ENCODE measurements around the gene CHN1.

CHN1 gene

GRCh38 chr2:174750923-174751441 lies 254.2 kb downstream of the CHN1 start:
- Histone ChIP-seq H3K4me1 (no peaks in the 10 kb centered on the region), H3K27me3 (no peaks in the 10 kb centered on the region), H3K36me3 (no peaks in the 10 kb centered on the region), H3K9me3 (no peaks in the 10 kb centered on the region), H3K4me3 (ENCODE audit: low read depth, low read length) (no peak overlapping the region)
- TF ChIP-seq CTCF (IDR thresholded peaks at IDR 0.05; ENCODE audit: low read depth, low read length) = no peak
- DNase-seq = no peak

GRCh38 chr2:174749793-174750192 lies 255.4 kb downstream of the CHN1 start:
- no peak for TF ChIP-seq CTCF (IDR thresholded peaks at IDR 0.05; ENCODE audit: low read depth, low read length)
- no peaks in the 10 kb centered on the region for H3K9me3 ChIP-seq
- no peak overlapping the region for H3K4me3 ChIP-seq (ENCODE audit: low read depth, low read length)
- no peak for DNase-seq
- no peaks in the 10 kb centered on the region for H3K36me3 ChIP-seq
- H3K4me1 ChIP-seq = no peaks in the 10 kb centered on the region
- no peaks in the 10 kb centered on the region for H3K27me3 ChIP-seq

GRCh38 chr2:174748948-174749347 lies 256.2 kb downstream of the CHN1 start:
- Histone ChIP-seq H3K4me3 (ENCODE audit: low read depth, low read length) (no peak overlapping the region), H3K9me3 (no peaks in the 10 kb centered on the region), H3K27me3 (no peaks in the 10 kb centered on the region), H3K36me3 (no peaks in the 10 kb centered on the region), H3K4me1 (no peaks in the 10 kb centered on the region)
- TF ChIP-seq CTCF (IDR thresholded peaks at IDR 0.05; ENCODE audit: low read depth, low read length) = peak; percentile 73
- DNase-seq = peak; percentile 51

Data from BE2C (cell line).